Gastrocnemius medialis (tissue), 4 donors: ENCODE measurements around the gene ALDH4A1. TPM values are rescaled to one million over a fixed set of nuclear protein-coding genes. Genes with fewer than 3 reads are reported as not detected.
A peak's percentile ranks its signal among the peaks of the same experiment; 100 is the strongest.

ENCODE experiments used
- ATAC-seq, 2 donors: fragments of 150-250 bp; one replicate each; pipeline ENCODE4 v1.9.1; 2016
- DNase-seq, 2 donors: peaks; one replicate each; pipeline ENCODE4 v3.0.0-alpha.2; 2019
- H3K27ac ChIP-seq, 4 donors: fragments of 200-600 bp; sonication (generic); 1 replicate in 1 of 4; 2 replicates in 3 of 4; pipeline ENCODE4 v1.5.1; 2016 to 2018; ENCODE audit warnings: mild to moderate bottlenecking in 2 of 4, moderate library complexity in 1 of 4
- H3K27me3 ChIP-seq, 3 donors: fragments of 200-600 bp; sonication (generic) in 2 of 3; 1 replicate in 1 of 3; 2 replicates in 2 of 3; pipeline versions ENCODE4 v1.5.1 to v1.6.0; 2016 to 2019; ENCODE audit warnings: mild to moderate bottlenecking in 1 of 3, moderate library complexity in 1 of 3
- H3K36me3 ChIP-seq, 2 donors: fragments of 200-600 bp; sonication (generic) in 1 of 2; one replicate each; pipeline ENCODE4 v1.5.1; 2017 to 2018
- H3K4me1 ChIP-seq, 2 donors: fragments of 200-600 bp; sonication (generic) in 1 of 2; one replicate each; pipeline ENCODE4 v1.5.1; 2016 to 2017; ENCODE audit warnings: mild to moderate bottlenecking in 2 of 2
- H3K4me3 ChIP-seq, 4 donors: fragments of 200-600 bp; sonication (generic) in 3 of 4; 1 replicate in 1 of 4; 2 replicates in 3 of 4; pipeline ENCODE4 v1.5.1; 2016 to 2019; ENCODE audit warnings: mild to moderate bottlenecking in 2 of 4
- H3K9me3 ChIP-seq, 3 donors: fragments of 200-600 bp; sonication (generic) in 2 of 3; 1 replicate in 1 of 3; 2 replicates in 2 of 3; pipeline ENCODE4 v1.5.1; 2016 to 2019
- POLR2A ChIP-seq, 2 donors: fragments of 450-650 bp; IDR thresholded peaks; one replicate each; pipeline ENCODE4 v1.6.1; 2017; ENCODE audit warnings: antibody characterized with exemption in 2 of 2, mild to moderate bottlenecking in 2 of 2, moderate library complexity in 2 of 2
- in situ Hi-C, 4 donors: fragments of 200-750 bp; cut with MboI; loops; one replicate each; pipeline versions ENCODE4 v1.15.0 to v1.8.0; 2017; ENCODE audit warnings: low sequenced_read_pairs in 4 of 4
- intact Hi-C: fragments of 100-400 bp; cut with DNase I; formaldehyde crosslinking; loops from one replicate; pipeline ENCODE4 v1.15.1; 2023; ENCODE audit warnings: low total_unique reads
- total RNA-seq, 4 donors: library from RNA; depleted of rRNA; stranded (reverse); fragments of >200 nt; gene quantifications; one replicate each; pipeline versions ENCODE4 v1.1.0 to v1.2.3, GENCODE V29; 2016
- TF ChIP-seq, protein P1 (sequence below), 5 experiments: fragments of 450-650 bp in 3 of 5; fragments of 200-600 bp in 2 of 5; sonication (generic) in 2 of 5; IDR thresholded peaks in 4 of 5; conservative IDR thresholded peaks in 1 of 5; 1 replicate in 4 of 5; 2 replicates in 1 of 5; pipeline ENCODE4 v1.5.1; 2016 to 2019; ENCODE audit warnings: antibody characterized with exemption in 5 of 5, mild to moderate bottlenecking in 3 of 5, moderate library complexity in 3 of 5

The ALDH4A1 gene
- total RNA-seq, 4 donors from 2014 or later = 22.8 to 35.3 (median 31.4) TPM

DNA sequence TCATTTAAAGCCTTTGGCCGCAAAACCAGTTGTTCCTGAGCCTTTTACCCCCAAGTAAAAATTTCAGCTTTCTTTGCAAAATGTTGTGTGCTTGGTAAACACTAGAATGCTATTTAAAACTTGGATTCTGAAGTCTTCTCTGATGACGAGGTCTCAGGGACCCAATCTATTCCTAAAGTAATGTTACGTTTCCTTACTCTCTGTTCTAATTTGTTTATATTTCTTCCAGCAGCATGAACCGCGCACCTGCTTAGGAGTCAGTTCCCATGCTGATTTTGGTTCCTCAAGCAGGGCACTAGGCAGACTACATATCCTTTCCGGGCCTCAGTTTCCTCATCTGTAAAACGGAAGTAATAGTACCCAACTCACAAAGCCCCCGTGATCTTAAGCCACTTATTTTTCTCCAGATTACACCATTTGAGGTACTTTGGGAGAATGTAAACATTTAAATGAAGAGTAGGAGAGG is 969 bp upstream of the ALDH4A1 start:
- TF ChIP-seq POLR2A (IDR thresholded peaks at IDR 0.05) = no peak
- TF ChIP-seq, protein P1, sequence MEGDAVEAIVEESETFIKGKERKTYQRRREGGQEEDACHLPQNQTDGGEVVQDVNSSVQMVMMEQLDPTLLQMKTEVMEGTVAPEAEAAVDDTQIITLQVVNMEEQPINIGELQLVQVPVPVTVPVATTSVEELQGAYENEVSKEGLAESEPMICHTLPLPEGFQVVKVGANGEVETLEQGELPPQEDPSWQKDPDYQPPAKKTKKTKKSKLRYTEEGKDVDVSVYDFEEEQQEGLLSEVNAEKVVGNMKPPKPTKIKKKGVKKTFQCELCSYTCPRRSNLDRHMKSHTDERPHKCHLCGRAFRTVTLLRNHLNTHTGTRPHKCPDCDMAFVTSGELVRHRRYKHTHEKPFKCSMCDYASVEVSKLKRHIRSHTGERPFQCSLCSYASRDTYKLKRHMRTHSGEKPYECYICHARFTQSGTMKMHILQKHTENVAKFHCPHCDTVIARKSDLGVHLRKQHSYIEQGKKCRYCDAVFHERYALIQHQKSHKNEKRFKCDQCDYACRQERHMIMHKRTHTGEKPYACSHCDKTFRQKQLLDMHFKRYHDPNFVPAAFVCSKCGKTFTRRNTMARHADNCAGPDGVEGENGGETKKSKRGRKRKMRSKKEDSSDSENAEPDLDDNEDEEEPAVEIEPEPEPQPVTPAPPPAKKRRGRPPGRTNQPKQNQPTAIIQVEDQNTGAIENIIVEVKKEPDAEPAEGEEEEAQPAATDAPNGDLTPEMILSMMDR (IDR thresholded peaks at IDR 0.05 in 4 of 5, conservative IDR thresholded peaks at IDR 0.05 in 1 of 5) = no peak
- H3K4me1 ChIP-seq = peaks cover 28 to 42% of the 10 kb centered on the region in 2 donors
- H3K36me3 ChIP-seq = no peaks in the 10 kb centered on the region
- intact Hi-C loops = loop anchor here (5.0 to 10.0 kb wide), 3 partner anchors 169 to 341 kb away; no protein-coding TSS in a partner anchor
- peak overlapping the region; percentile 89 to 98 (median 94) for H3K27ac ChIP-seq
- ATAC-seq = no peak
- no peaks in the 10 kb centered on the region for H3K27me3 ChIP-seq
- H3K9me3 ChIP-seq = no peaks in the 10 kb centered on the region
- H3K4me3 ChIP-seq = peak overlapping the region; percentile 67 to 88 (median 80)
- in situ Hi-C loops = loop anchor here (5.0 to 25.0 kb wide), 4 partner anchors 69 to 334 kb away; no protein-coding TSS in a partner anchor
- DNase-seq = no peak

DNA sequence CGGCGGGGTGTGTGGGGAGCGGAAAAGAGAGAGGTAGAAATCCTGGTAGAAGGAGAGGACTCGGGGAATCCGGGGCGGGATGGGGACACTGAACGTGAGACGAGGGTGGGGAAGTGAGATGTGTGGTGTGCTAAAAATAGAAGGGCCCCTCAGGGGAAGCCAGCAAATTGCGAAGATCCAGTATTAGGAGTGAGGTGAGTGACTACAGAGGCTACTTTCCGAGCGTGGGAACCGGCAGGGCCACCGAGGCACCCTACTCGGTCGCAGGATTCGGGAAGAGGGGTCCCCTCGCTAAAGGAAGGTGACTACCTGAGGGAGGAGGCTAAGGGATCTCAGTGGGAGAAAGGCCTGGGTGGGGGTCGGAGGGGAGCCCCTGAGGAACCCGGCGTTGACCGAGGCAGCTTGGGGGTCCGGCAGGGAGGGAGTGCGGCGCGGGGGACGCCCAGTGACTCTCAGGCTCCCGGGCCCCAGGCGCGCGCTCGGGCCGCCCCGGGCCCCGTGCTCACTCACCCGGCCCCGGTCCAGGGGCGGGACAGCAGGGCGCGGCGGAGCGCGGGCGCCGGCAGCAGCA is 318 bp downstream of the ALDH4A1 start:
- in situ Hi-C loops (loop anchor here (5.0 to 25.0 kb wide), 4 partner anchors 70 to 335 kb away; no protein-coding TSS in a partner anchor), intact Hi-C loops (loop anchor here (1.0 to 10.0 kb wide), 5 partner anchors 20 to 343 kb away; partner anchors contain the start of gene IFFO2)
- Histone ChIP-seq H3K27ac (peak overlapping the region; percentile 89 to 98 (median 94)), H3K36me3 (peaks cover 0 to 6% of the 10 kb centered on the region in 2 donors), H3K9me3 (no peaks in the 10 kb centered on the region), H3K4me1 (peaks cover 25 to 29% of the 10 kb centered on the region in 2 donors), H3K4me3 (peak overlapping the region; percentile 67 to 88 (median 80)), H3K27me3 (no peaks in the 10 kb centered on the region)
- peak; percentile 83 to 88 for TF ChIP-seq POLR2A (IDR thresholded peaks at IDR 0.05)
- TF ChIP-seq, protein P1 (IDR thresholded peaks at IDR 0.05 in 4 of 5, conservative IDR thresholded peaks at IDR 0.05 in 1 of 5) = no peak
- ATAC-seq = peak; percentile 52 to 70
- DNase-seq = peak; percentile 58 to 80

DNA sequence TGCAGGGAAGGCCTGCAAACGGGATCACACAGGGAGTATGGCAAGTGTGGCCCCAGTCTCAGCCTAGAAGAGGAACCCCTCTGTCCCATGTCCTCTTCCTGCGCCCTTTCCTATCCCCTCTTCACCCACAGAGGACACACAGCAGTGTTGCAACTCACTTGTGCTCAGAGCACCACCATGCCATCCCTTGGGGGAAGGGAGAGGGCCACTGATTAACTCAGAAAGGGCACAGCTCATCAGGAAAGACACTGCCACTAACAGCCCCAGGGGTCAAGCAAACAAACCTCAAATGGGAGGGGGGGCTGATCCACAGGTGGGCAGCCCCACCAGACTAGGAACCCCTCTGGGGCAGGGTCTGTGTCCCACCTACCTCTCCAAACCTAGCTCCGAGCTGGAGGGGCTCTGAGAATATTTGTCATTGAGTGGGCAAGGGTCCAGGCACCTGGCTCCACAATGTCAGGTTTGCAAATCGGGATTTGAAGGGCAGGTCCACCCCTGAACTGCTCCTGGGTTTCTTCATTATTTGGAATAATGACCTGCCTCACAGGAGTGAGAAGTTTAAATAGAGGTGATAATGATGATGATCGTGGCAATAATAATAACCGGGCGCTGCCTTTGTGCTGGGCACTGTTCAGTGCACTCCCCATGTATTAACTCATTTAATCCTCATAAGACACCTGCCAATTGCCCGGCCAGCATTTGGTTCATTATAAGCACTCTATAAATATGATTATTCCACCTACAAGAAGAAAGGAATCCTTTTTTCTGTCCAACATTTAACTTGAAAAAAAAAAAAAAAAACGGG is 1.0 kb downstream of the ALDH4A1 start:
- H3K27ac ChIP-seq = peak overlapping the region; percentile 89 to 98 (median 94)
- H3K4me3 ChIP-seq = peak overlapping the region; percentile 67 to 88 (median 80)
- peaks cover 24 to 26% of the 10 kb centered on the region in 2 donors for H3K4me1 ChIP-seq
- TF ChIP-seq POLR2A (IDR thresholded peaks at IDR 0.05) = no peak
- TF ChIP-seq, protein P1 (IDR thresholded peaks at IDR 0.05 in 4 of 5, conservative IDR thresholded peaks at IDR 0.05 in 1 of 5) = no peak
- no peak for ATAC-seq
- H3K9me3 ChIP-seq = no peaks in the 10 kb centered on the region
- no peaks in the 10 kb centered on the region for H3K27me3 ChIP-seq
- intact Hi-C loops (loop anchor here (5.0 to 10.0 kb wide), 3 partner anchors 171 to 343 kb away; no protein-coding TSS in a partner anchor), in situ Hi-C loops (loop anchor here (5.0 to 25.0 kb wide), 4 partner anchors 71 to 336 kb away; no protein-coding TSS in a partner anchor)
- DNase-seq = no peak
- H3K36me3 ChIP-seq = peaks cover 0 to 7% of the 10 kb centered on the region in 2 donors

DNA sequence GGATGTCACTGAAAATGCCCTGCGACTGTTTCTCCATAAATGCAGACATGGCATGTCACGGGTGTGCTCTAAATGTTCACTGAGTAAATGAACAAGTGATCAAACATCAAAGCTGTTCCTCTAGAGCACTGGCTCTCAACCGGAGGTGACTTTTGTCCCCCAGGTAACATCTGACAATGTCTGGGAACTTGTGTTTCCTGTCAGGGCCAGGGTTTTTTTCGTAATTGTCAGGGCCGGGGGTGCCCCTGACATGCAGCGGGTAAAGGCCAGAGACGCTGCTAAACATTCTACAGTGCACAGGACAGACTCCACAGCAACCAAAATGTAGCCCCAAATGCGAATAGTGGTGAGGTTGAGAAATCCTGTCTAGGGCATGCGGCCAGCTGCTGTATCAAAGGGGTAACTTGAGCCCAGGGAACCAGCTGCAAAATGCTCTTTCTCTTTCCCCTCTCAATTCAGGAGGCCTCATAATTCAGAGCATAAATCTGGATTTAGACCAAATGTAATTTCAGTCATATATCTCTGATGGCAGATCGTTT is 2.0 kb downstream of the ALDH4A1 start:
- no peak for TF ChIP-seq POLR2A (IDR thresholded peaks at IDR 0.05)
- TF ChIP-seq, protein P1 (IDR thresholded peaks at IDR 0.05 in 4 of 5, conservative IDR thresholded peaks at IDR 0.05 in 1 of 5) = no peak
- no peak overlapping the region for H3K4me3 ChIP-seq
- no peak for ATAC-seq
- H3K27me3 ChIP-seq = no peaks in the 10 kb centered on the region
- H3K4me1 ChIP-seq = peaks cover 24 to 26% of the 10 kb centered on the region in 2 donors
- peak overlapping the region; percentile 89 to 98 (median 94) for H3K27ac ChIP-seq
- no peaks in the 10 kb centered on the region for H3K9me3 ChIP-seq
- in situ Hi-C loops = loop anchor here (5.0 to 25.0 kb wide), 4 partner anchors 72 to 337 kb away; no protein-coding TSS in a partner anchor
- intact Hi-C loops = loop anchor here (5.0 to 10.0 kb wide), 3 partner anchors 172 to 344 kb away; no protein-coding TSS in a partner anchor
- DNase-seq = peak in 1 of 2 donors; percentile 49
- peaks cover 0 to 7% of the 10 kb centered on the region in 2 donors for H3K36me3 ChIP-seq
